H9 (cell line): ENCODE measurements around the gene CHRNG. TPM values are rescaled to one million over a fixed set of nuclear protein-coding genes. Genes with fewer than 3 reads are reported as not detected.

Experiments
- DNase-seq: peaks from one replicate; pipeline ENCODE4 v3.0.0-alpha.2; 2017
- H2AFZ ChIP-seq: one replicate; pipeline ENCODE4 v1.6.1; 2013; ENCODE audit warnings: mild to moderate bottlenecking, low read length, control low read depth, moderate library complexity
- H2AK5ac ChIP-seq: 2 replicates; pipeline ENCODE4 v1.6.1; 2013; ENCODE audit warnings: low read length, control low read depth, mixed read lengths; ENCODE audit not compliant: insufficient read length
- H2BK120ac ChIP-seq: one replicate; pipeline ENCODE4 v1.6.1; 2013; ENCODE audit warnings: low read depth, mild to moderate bottlenecking, low read length, control low read depth, inconsistent platforms; ENCODE audit not compliant: poor library complexity, severe bottlenecking
- H2BK12ac ChIP-seq: 2 replicates; pipeline ENCODE4 v1.6.1; 2013; ENCODE audit warnings: low read length, control low read depth, mixed read lengths, low read depth; ENCODE audit not compliant: insufficient read length
- H2BK15ac ChIP-seq: 2 replicates; pipeline ENCODE4 v1.6.1; 2013; ENCODE audit warnings: low read depth, low read length, control low read depth
- H2BK20ac ChIP-seq: one replicate; pipeline ENCODE4 v1.6.1; 2013; ENCODE audit warnings: low read depth, mild to moderate bottlenecking, low read length, control low read depth, inconsistent platforms; ENCODE audit not compliant: poor library complexity, severe bottlenecking
- H2BK5ac ChIP-seq: 2 replicates; pipeline ENCODE4 v1.6.1; 2013; ENCODE audit warnings: low read length, control low read depth, mixed read lengths; ENCODE audit not compliant: insufficient read length
- H3K14ac ChIP-seq: 2 replicates; pipeline ENCODE4 v1.6.1; 2013; ENCODE audit warnings: low read length, control low read depth; ENCODE audit not compliant: insufficient read depth
- H3K18ac ChIP-seq: 2 replicates; pipeline ENCODE4 v1.6.1; 2013; ENCODE audit warnings: low read depth, mild to moderate bottlenecking, mixed read lengths, low read length, control low read depth; ENCODE audit not compliant: insufficient read length
- H3K23ac ChIP-seq: 2 replicates; pipeline ENCODE4 v1.6.1; 2013; ENCODE audit warnings: low read length, control low read depth, mixed read lengths, low read depth; ENCODE audit not compliant: insufficient read length
- H3K23me2 ChIP-seq: 2 replicates; pipeline ENCODE4 v1.6.1; 2013; ENCODE audit warnings: low read depth, mild to moderate bottlenecking, mixed read lengths, low read length, control low read depth; ENCODE audit not compliant: insufficient read length, poor library complexity, severe bottlenecking
- H3K27ac ChIP-seq: 2 replicates; pipeline ENCODE4 v1.5.1; 2013; ENCODE audit warnings: low read length, control low read depth, mixed read lengths, low read depth; ENCODE audit not compliant: insufficient read length
- H3K27me3 ChIP-seq: 2 replicates; pipeline ENCODE4 v1.6.1; 2013; ENCODE audit warnings: low read length, control low read depth, inconsistent platforms; ENCODE audit not compliant: insufficient read depth
- H3K4ac ChIP-seq: 2 replicates; pipeline ENCODE4 v1.6.1; 2013; ENCODE audit warnings: low read depth, mild to moderate bottlenecking, control low read depth, inconsistent platforms, low read length, moderate library complexity
- H3K4me1 ChIP-seq: 2 replicates; pipeline ENCODE4 v1.6.1; 2013; ENCODE audit warnings: low read length, control low read depth, inconsistent platforms; ENCODE audit not compliant: insufficient read depth
- H3K4me2 ChIP-seq: 2 replicates; pipeline ENCODE4 v1.6.1; 2013; ENCODE audit warnings: low read length, control low read depth, mixed read lengths; ENCODE audit not compliant: insufficient read length, insufficient read depth
- H3K56ac ChIP-seq: 2 replicates; pipeline ENCODE4 v1.6.1; 2013; ENCODE audit warnings: low read depth, mild to moderate bottlenecking, mixed read lengths, low read length, control low read depth; ENCODE audit not compliant: insufficient read length
- H3K79me1 ChIP-seq: 2 replicates; pipeline ENCODE4 v1.6.1; 2013; ENCODE audit warnings: low read depth, mild to moderate bottlenecking, moderate library complexity, low read length, control low read depth, inconsistent platforms; ENCODE audit not compliant: insufficient read depth, poor library complexity, severe bottlenecking
- H3K79me2 ChIP-seq: 2 replicates; pipeline ENCODE4 v1.6.1; 2013; ENCODE audit warnings: low read length, control low read depth, inconsistent platforms; ENCODE audit not compliant: insufficient read depth
- H3K9ac ChIP-seq: 2 replicates; pipeline ENCODE4 v1.6.1; 2013; ENCODE audit warnings: low read length, control low read depth, mixed read lengths; ENCODE audit not compliant: insufficient read length; ENCODE audit errors: extremely low read depth
- H3K9me3 ChIP-seq: one replicate; pipeline ENCODE4 v1.6.1; 2013; ENCODE audit warnings: low read depth, low read length, inconsistent platforms; ENCODE audit not compliant: control insufficient read depth
- H3T11ph ChIP-seq: one replicate; pipeline ENCODE4 v1.6.1; 2013; ENCODE audit warnings: mild to moderate bottlenecking, low read length, control low read depth, inconsistent platforms
- H4K20me1 ChIP-seq: one replicate; pipeline ENCODE4 v1.6.1; 2013; ENCODE audit not compliant: control insufficient read depth, insufficient read length, insufficient read depth
- H4K5ac ChIP-seq: 2 replicates; pipeline ENCODE4 v1.6.1; 2013; ENCODE audit warnings: low read depth, mild to moderate bottlenecking, mixed read lengths, low read length, control low read depth; ENCODE audit not compliant: insufficient read length
- H4K8ac ChIP-seq: replicated peaks from 2 replicates; pipeline ENCODE4 v1.6.1; 2013; ENCODE audit warnings: low read length, control low read depth, mixed read lengths, low read depth; ENCODE audit not compliant: insufficient read length
- H4K91ac ChIP-seq: 2 replicates; pipeline ENCODE4 v1.6.1; 2013; ENCODE audit warnings: low read depth, mild to moderate bottlenecking, moderate library complexity, mixed read lengths, low read length, control low read depth; ENCODE audit not compliant: insufficient read length
- H3K27ac Mint-ChIP-seq, 3 experiments: 2 replicates in 2 of 3; 3 replicates in 1 of 3; pipeline ENCODE4 v1.8.0; 2020 to 2021; ENCODE audit warnings: mixed read lengths in 3 of 3, mild to moderate bottlenecking in 1 of 3, moderate library complexity in 1 of 3
- H3K27me3 Mint-ChIP-seq: 2 replicates; pipeline ENCODE4 v1.8.0; 2021; ENCODE audit warnings: low read depth, mild to moderate bottlenecking, moderate library complexity, mixed read lengths
- H3K36me3 Mint-ChIP-seq, 3 experiments: 2 replicates in 2 of 3; 3 replicates in 1 of 3; pipeline ENCODE4 v1.8.0; 2020 to 2021; ENCODE audit warnings: low read depth in 3 of 3, mixed read lengths in 3 of 3; ENCODE audit not compliant: insufficient read depth in 1 of 3
- H3K4me1 Mint-ChIP-seq, 2 experiments: 2 replicates each; pipeline ENCODE4 v1.8.0; 2020; ENCODE audit warnings: mixed read lengths in 2 of 2
- H3K4me3 Mint-ChIP-seq, 2 experiments: 2 replicates in 1 of 2; 3 replicates in 1 of 2; pipeline ENCODE4 v1.8.0; 2020 to 2021; ENCODE audit warnings: mild to moderate bottlenecking in 2 of 2, mixed read lengths in 2 of 2, moderate library complexity in 1 of 2
- H3K9me3 Mint-ChIP-seq, 2 experiments: 2 replicates in 1 of 2; 3 replicates in 1 of 2; pipeline ENCODE4 v1.8.0; 2020; ENCODE audit warnings: mild to moderate bottlenecking in 2 of 2, mixed read lengths in 2 of 2, moderate library complexity in 1 of 2
- WGBS: extraction: QIAGEN DNeasy Blood & Tissue Kit; methylation state at CpG from one replicate; pipeline ENCODE4 v1.1.7; 2013; ENCODE audit warnings: missing lambda C conversion rate, low lambda C conversion rate, mixed read lengths; ENCODE audit not compliant: insufficient read length; ENCODE audit errors: extremely low coverage; 5-methylcytosine and 5-hydroxymethylcytosine counted together
- total RNA-seq: library from RNA; stranded (reverse); gene quantifications from 2 replicates; pipeline ENCODE4 v1.2.1, GENCODE V29; 2021
- TF ChIP-seq, protein P1 (sequence below): fragments of 200-600 bp; sonication (generic); conservative IDR thresholded peaks from 3 replicates; pipeline ENCODE4 v1.8.0; 2021; ENCODE audit warnings: antibody characterized with exemption, mild to moderate bottlenecking

The CHRNG gene
- total RNA-seq, 1 experiment from 2014 or later = not detected

DNA sequence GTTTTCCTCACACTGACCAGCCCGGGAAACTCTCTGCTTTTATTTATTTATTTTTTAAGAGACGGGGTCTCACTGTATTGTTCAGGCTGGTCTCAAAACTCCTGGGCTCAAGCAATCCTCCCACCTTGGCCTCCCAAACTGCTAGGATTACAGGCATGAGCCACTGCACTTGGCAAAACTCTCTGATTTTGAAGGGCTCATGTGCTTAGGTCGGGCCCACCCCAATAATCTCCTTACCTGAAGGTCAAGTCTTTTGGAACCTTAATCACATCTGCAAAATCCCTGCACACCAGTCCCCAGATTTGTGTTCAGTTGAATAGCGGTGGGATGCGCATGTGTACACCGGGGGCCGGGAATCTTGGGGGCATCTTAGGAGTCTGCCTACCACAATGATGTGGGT, 44.2 kb upstream of the CHRNG start:
- H3K27me3 Mint-ChIP-seq = peaks cover 40% of the 10 kb centered on the region
- H3K9ac ChIP-seq = no peak overlapping the region

More for the DNA sequence above, 44.2 kb upstream of the CHRNG start:
- H3K9me3 Mint-ChIP-seq = no peaks in the 10 kb centered on the region; a peak in 1 of 5 replicates
- no peak overlapping the region for H3K23ac ChIP-seq
- H3K9me3 ChIP-seq = no peaks in the 10 kb centered on the region
- H4K8ac ChIP-seq = no peak overlapping the region
- H2BK5ac ChIP-seq = no peak overlapping the region
- H3K27ac Mint-ChIP-seq = no peak overlapping the region
- H3K14ac ChIP-seq = no peak overlapping the region
- H4K20me1 ChIP-seq = no peaks in the 10 kb centered on the region
- no peak overlapping the region for H3T11ph ChIP-seq
- no peaks in the 10 kb centered on the region for H3K79me2 ChIP-seq
- H3K4me3 Mint-ChIP-seq = no peak overlapping the region
- no peak overlapping the region for H3K4me2 ChIP-seq
- WGBS = no CpG with 5 or more reads among the region's 7 CpGs
- H2AFZ ChIP-seq = no peak overlapping the region
- no peak overlapping the region for H3K56ac ChIP-seq
- H3K4me1 Mint-ChIP-seq = peaks cover 8 to 40% of the 10 kb centered on the region in 2 experiments
- H3K27ac ChIP-seq = no peak overlapping the region
- H2BK12ac ChIP-seq = no peak overlapping the region
- TF ChIP-seq, protein P1, sequence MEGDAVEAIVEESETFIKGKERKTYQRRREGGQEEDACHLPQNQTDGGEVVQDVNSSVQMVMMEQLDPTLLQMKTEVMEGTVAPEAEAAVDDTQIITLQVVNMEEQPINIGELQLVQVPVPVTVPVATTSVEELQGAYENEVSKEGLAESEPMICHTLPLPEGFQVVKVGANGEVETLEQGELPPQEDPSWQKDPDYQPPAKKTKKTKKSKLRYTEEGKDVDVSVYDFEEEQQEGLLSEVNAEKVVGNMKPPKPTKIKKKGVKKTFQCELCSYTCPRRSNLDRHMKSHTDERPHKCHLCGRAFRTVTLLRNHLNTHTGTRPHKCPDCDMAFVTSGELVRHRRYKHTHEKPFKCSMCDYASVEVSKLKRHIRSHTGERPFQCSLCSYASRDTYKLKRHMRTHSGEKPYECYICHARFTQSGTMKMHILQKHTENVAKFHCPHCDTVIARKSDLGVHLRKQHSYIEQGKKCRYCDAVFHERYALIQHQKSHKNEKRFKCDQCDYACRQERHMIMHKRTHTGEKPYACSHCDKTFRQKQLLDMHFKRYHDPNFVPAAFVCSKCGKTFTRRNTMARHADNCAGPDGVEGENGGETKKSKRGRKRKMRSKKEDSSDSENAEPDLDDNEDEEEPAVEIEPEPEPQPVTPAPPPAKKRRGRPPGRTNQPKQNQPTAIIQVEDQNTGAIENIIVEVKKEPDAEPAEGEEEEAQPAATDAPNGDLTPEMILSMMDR = no peak
- no peaks in the 10 kb centered on the region; the same call in 1 of the 2 replicates for H3K27me3 ChIP-seq
- no peak overlapping the region for H4K91ac ChIP-seq
- H2BK15ac ChIP-seq = no peak overlapping the region
- no peak overlapping the region for H3K18ac ChIP-seq
- H3K4me1 ChIP-seq = no peaks in the 10 kb centered on the region
- no peak for DNase-seq
- H2AK5ac ChIP-seq = no peak overlapping the region
- no peaks in the 10 kb centered on the region for H3K79me1 ChIP-seq
- no peaks in the 10 kb centered on the region for H3K23me2 ChIP-seq
- no peaks in the 10 kb centered on the region; a peak in 1 of 7 replicates for H3K36me3 Mint-ChIP-seq
- no peak overlapping the region for H2BK20ac ChIP-seq
- no peak overlapping the region for H4K5ac ChIP-seq
- H2BK120ac ChIP-seq = no peak overlapping the region
- no peak overlapping the region for H3K4ac ChIP-seq
